ENCODE measurements around the gene AR. TPM values are rescaled to one million over a fixed set of nuclear protein-coding genes. Genes with fewer than 3 reads are reported as not detected.
"Not testable (repeated sequence)": the region's sequence is repeated elsewhere in the genome, so short reads cannot be mapped to it uniquely, and the experiment has no call there.

Gene AR
- total and polyA plus RNA-seq, 4 donors, result 0.43 to 5.3 (median 2.8) TPM

DNA sequence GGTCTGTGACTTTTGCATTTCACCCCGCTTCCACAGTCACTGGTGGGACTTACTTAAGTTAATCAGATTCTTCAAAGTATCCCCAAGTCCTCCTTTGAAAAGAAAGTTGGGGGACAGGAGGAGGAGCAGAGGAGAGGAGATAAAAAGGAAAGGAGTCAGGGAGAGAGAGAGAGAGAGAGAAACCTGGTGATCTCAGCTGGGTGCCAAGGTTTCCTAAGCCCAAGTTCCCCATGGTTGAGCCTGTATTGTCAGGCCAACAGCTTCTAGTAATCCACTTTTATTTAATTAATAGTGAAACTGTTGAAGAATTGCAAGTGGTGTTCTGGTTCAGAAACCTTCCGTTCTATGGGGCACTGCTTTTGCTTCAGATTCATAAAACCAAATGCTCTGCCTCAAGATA lies 91.6 kb downstream of the AR start:
- Histone ChIP-seq H3K36me3 (ENCODE audit: control insufficient read depth in 4 of 4, insufficient read depth in 4 of 4, low read length in 4 of 4) (no peaks in the 10 kb centered on the region), H3K9ac (ENCODE audit: insufficient read depth in 1 of 2, low read length in 2 of 2) (no peak overlapping the region), H3K4me3 (no peak overlapping the region), H3K27me3 (ENCODE audit: control insufficient read depth in 3 of 3, insufficient read depth in 3 of 3, low read length in 2 of 3) (no peaks in the 10 kb centered on the region), H3K27ac (ENCODE audit: low read depth in 1 of 2, low read length in 1 of 2) (no peak overlapping the region), H3K9me3 (ENCODE audit: control insufficient read depth in 4 of 4, insufficient read depth in 3 of 4, low read length in 3 of 4) (peaks cover 0 to 2% (median 0%) of the 10 kb centered on the region in 4 donors), H3K4me1 (ENCODE audit: control insufficient read depth in 5 of 5, insufficient read depth in 5 of 5, low read length in 5 of 5) (peaks cover 0 to 2% (median 0%) of the 10 kb centered on the region in 5 donors)
- WGBS, 2 donors, result 73 to 95% methylated on average over 2 of the region's 2 CpGs
- ATAC-seq (ENCODE audit: insufficient read depth, low FRiP score) (no peak), DNase-seq (no peak)
- TF ChIP-seq, protein P1, sequence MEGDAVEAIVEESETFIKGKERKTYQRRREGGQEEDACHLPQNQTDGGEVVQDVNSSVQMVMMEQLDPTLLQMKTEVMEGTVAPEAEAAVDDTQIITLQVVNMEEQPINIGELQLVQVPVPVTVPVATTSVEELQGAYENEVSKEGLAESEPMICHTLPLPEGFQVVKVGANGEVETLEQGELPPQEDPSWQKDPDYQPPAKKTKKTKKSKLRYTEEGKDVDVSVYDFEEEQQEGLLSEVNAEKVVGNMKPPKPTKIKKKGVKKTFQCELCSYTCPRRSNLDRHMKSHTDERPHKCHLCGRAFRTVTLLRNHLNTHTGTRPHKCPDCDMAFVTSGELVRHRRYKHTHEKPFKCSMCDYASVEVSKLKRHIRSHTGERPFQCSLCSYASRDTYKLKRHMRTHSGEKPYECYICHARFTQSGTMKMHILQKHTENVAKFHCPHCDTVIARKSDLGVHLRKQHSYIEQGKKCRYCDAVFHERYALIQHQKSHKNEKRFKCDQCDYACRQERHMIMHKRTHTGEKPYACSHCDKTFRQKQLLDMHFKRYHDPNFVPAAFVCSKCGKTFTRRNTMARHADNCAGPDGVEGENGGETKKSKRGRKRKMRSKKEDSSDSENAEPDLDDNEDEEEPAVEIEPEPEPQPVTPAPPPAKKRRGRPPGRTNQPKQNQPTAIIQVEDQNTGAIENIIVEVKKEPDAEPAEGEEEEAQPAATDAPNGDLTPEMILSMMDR (IDR thresholded peaks at IDR 0.05; ENCODE audit: control extremely low read depth, extremely low read depth), result no peak

DNA sequence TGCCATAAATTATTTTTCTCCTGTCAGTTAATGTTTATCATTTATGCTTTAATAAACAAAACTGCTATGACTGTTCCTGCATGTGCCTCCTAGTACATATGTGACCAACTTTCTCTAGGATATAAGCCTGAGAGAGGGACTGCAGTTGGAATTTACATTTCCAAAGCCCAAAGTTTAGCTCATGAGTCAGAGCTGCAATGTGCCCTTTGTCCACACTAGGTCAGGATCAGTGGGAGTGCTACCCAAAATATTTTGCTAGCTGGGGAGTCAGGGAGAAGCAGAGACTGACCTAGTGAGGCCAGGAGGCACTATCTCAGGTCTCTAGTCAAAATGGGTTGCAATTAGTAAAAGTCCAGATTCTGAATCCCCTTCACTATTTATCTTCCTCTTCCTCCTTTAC lies 92.7 kb downstream of the AR start:
- Histone ChIP-seq H3K9ac (ENCODE audit: insufficient read depth in 1 of 2, low read length in 2 of 2) (no peak overlapping the region), H3K27me3 (ENCODE audit: control insufficient read depth in 3 of 3, insufficient read depth in 3 of 3, low read length in 2 of 3) (no peaks in the 10 kb centered on the region), H3K4me1 (ENCODE audit: control insufficient read depth in 5 of 5, insufficient read depth in 5 of 5, low read length in 5 of 5) (peaks cover 0 to 2% (median 0%) of the 10 kb centered on the region in 5 donors), H3K9me3 (ENCODE audit: control insufficient read depth in 4 of 4, insufficient read depth in 3 of 4, low read length in 3 of 4) (peaks cover 0 to 2% (median 0%) of the 10 kb centered on the region in 4 donors), H3K36me3 (ENCODE audit: control insufficient read depth in 4 of 4, insufficient read depth in 4 of 4, low read length in 4 of 4) (no peaks in the 10 kb centered on the region), H3K4me3 (no peak overlapping the region), H3K27ac (ENCODE audit: low read depth in 1 of 2, low read length in 1 of 2) (no peak overlapping the region)
- TF ChIP-seq, protein P1 (IDR thresholded peaks at IDR 0.05; ENCODE audit: control extremely low read depth, extremely low read depth), result no peak
- ATAC-seq (ENCODE audit: insufficient read depth, low FRiP score) (no peak), DNase-seq (no peak)

DNA sequence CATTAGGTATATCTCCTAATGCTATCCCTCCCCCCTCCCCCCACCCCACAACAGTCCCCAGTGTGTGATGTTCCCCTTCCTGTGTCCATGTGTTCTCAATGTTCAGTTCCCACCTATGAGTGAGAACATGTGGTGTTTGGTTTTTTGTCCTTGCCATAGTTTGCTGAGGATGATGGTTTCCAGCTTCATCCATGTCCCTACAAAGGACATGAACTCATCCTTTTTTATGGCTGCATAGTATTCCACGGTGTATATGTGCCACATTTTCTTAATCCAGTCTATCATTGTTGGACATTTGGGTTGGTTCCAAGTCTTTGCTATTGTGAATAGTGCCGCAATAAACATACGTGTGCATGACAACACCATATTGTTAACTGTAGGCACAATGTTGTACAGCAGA lies 93.5 kb downstream of the AR start:
- ATAC-seq (ENCODE audit: insufficient read depth, low FRiP score); DNase-seq: not testable (repeated sequence)
- WGBS, 2 donors, result 88 to 100% methylated on average over 2 to 3 of the region's 3 CpGs

DNA sequence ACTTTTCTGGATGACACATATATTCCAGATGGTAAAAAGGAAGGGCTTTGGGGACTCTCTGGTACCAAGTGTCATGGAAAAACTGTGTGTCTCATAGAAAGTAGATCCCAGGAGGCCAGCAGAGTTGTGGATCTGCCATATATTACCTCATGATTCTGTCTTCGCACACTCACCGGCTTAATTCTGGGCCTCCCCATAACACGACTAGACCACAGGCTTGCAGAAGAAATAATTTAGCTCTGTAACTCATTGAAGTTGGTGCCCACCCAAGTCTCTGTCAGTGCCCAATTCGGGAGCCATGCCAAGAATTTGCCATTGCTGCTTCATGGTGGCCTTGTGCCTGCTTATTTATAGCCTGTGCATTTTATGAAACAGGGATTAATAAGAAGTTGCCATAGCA lies 104.5 kb downstream of the AR start:
- 79 to 92% methylated on average over 4 of the region's 4 CpGs for WGBS, 2 donors
- DNase-seq, result no peak
- H3K27ac ChIP-seq (ENCODE audit: low read depth in 1 of 2, low read length in 1 of 2), result no peak overlapping the region
- no peaks in the 10 kb centered on the region for H3K27me3 ChIP-seq (ENCODE audit: control insufficient read depth in 3 of 3, insufficient read depth in 3 of 3, low read length in 2 of 3)
- H3K4me1 ChIP-seq (ENCODE audit: control insufficient read depth in 5 of 5, insufficient read depth in 5 of 5, low read length in 5 of 5), result no peaks in the 10 kb centered on the region
- TF ChIP-seq, protein P1 (IDR thresholded peaks at IDR 0.05; ENCODE audit: control extremely low read depth, extremely low read depth), result no peak
- no peak overlapping the region for H3K9ac ChIP-seq (ENCODE audit: insufficient read depth in 1 of 2, low read length in 2 of 2)
- H3K36me3 ChIP-seq (ENCODE audit: control insufficient read depth in 4 of 4, insufficient read depth in 4 of 4, low read length in 4 of 4), result no peaks in the 10 kb centered on the region
- peaks cover 0 to 2% (median 0%) of the 10 kb centered on the region in 4 donors for H3K9me3 ChIP-seq (ENCODE audit: control insufficient read depth in 4 of 4, insufficient read depth in 3 of 4, low read length in 3 of 4)
- H3K4me3 ChIP-seq, result no peak overlapping the region
- ATAC-seq (ENCODE audit: insufficient read depth, low FRiP score), result no peak

More for the DNA sequence above, 93.5 kb downstream of the AR start:
- not testable (repeated sequence) for H3K4me3 ChIP-seq; H3K9ac ChIP-seq (ENCODE audit: insufficient read depth in 1 of 2, low read length in 2 of 2); H3K27me3 ChIP-seq (ENCODE audit: control insufficient read depth in 3 of 3, insufficient read depth in 3 of 3, low read length in 2 of 3); H3K9me3 ChIP-seq (ENCODE audit: control insufficient read depth in 4 of 4, insufficient read depth in 3 of 4, low read length in 3 of 4); H3K27ac ChIP-seq (ENCODE audit: low read depth in 1 of 2, low read length in 1 of 2); H3K36me3 ChIP-seq (ENCODE audit: control insufficient read depth in 4 of 4, insufficient read depth in 4 of 4, low read length in 4 of 4); H3K4me1 ChIP-seq (ENCODE audit: control insufficient read depth in 5 of 5, insufficient read depth in 5 of 5, low read length in 5 of 5)

Data from lung (tissue), 12 donors.